ENCODE data around the gene CACNA1S.

The CACNA1S gene

DNA sequence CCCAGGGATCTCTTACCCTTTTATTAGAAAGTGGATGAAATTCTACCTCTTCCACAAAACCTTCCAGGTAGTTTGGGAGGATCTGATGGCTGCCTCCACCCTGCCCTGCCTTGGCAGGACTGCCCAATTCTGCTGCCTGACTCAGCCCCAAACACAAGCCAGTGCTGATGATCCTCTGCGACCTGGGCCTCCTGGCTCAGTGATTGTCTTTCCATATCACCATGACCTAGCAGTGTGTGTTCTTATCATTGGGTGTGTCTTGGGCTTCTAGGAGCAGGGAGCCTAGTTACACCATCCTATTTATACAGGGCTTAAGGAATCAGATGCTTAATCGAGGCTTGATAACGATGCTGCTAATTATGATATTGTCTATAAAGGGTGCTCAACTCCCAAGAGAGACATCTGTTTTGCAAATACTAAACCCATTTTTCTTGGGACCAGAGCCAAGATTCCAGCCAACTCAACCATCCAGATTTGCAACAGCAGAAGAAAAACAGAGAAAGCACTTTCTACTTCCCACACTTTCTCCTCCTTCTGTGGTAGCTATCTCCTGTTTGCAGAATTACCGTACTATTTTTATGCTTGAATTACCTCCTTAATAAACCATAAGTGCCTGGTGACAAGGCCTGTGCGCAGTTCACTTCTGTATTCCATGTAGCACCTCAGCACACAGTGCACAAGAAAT is 52.2 kb downstream of the CACNA1S start:
- no peak for DNase-seq

DNA sequence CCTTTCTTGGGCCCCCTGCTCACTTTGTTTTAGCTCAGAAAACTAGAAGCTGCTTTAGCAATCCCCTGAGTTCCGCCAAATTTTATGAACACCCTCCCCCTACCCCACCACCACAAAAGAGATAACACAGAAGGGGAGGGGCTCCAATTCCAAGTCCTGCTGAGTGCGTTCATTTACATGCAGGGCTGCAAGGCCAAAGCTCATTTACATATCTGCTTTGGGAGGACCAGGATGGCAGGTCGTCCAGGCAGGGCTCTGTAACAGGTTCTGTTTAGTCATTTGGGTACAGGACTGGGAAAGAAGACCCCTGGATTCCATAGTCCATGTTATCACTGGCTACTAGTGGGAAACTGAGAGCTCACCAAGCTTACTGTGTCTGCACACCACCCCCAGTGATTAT is 52.8 kb downstream of the CACNA1S start:
- DNase-seq: no peak
- Histone ChIP-seq H3K4me3 (ENCODE audit: low read depth, low read length) (no peak overlapping the region), H3K27ac (no peak overlapping the region), H3K27me3 (ENCODE audit: insufficient read depth, low read depth, severe bottlenecking) (no peaks in the 10 kb centered on the region), H3K9me3 (ENCODE audit: severe bottlenecking) (no peaks in the 10 kb centered on the region), H3K36me3 (no peaks in the 10 kb centered on the region)
- TF ChIP-seq, protein P1, sequence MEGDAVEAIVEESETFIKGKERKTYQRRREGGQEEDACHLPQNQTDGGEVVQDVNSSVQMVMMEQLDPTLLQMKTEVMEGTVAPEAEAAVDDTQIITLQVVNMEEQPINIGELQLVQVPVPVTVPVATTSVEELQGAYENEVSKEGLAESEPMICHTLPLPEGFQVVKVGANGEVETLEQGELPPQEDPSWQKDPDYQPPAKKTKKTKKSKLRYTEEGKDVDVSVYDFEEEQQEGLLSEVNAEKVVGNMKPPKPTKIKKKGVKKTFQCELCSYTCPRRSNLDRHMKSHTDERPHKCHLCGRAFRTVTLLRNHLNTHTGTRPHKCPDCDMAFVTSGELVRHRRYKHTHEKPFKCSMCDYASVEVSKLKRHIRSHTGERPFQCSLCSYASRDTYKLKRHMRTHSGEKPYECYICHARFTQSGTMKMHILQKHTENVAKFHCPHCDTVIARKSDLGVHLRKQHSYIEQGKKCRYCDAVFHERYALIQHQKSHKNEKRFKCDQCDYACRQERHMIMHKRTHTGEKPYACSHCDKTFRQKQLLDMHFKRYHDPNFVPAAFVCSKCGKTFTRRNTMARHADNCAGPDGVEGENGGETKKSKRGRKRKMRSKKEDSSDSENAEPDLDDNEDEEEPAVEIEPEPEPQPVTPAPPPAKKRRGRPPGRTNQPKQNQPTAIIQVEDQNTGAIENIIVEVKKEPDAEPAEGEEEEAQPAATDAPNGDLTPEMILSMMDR (IDR thresholded peaks at IDR 0.05; ENCODE audit: low read depth, low read length): no peak

More for the DNA sequence above, 52.2 kb downstream of the CACNA1S start:
- Histone ChIP-seq H3K4me3 (ENCODE audit: low read depth, low read length) (no peak overlapping the region), H3K27ac (no peak overlapping the region), H3K36me3 (no peaks in the 10 kb centered on the region), H3K9me3 (ENCODE audit: severe bottlenecking) (no peaks in the 10 kb centered on the region), H3K27me3 (ENCODE audit: insufficient read depth, low read depth, severe bottlenecking) (no peaks in the 10 kb centered on the region)
- TF ChIP-seq, protein P1 (IDR thresholded peaks at IDR 0.05; ENCODE audit: low read depth, low read length): no peak

DNA sequence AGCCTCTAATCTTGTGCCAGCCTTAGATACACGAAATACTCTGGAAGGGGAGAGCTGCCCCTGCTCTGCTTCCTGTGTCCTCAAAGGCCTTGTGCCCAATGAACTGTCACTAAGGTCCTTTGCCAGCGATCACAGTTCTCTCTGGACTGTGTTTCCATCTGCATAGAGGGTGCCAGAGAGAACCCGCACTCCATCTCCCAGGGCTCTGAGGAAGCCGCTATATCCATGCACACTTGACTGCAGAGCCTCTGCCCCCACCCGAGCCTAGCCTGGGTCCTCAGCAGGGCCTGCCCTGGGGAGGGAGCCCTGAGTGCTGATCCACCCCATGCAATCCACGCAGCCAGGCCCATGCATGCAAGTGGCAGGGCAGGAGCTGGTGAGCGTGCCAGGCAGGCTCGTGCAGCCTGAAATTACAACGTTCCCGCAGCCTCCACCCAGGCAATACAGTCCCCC is 58.1 kb downstream of the CACNA1S start:
- TF ChIP-seq, protein P1 (IDR thresholded peaks at IDR 0.05; ENCODE audit: low read depth, low read length): no peak
- H3K27ac ChIP-seq: no peak overlapping the region
- no peaks in the 10 kb centered on the region for H3K27me3 ChIP-seq (ENCODE audit: insufficient read depth, low read depth, severe bottlenecking)
- no peaks in the 10 kb centered on the region for H3K36me3 ChIP-seq
- no peak overlapping the region for H3K4me3 ChIP-seq (ENCODE audit: low read depth, low read length)
- H3K9me3 ChIP-seq (ENCODE audit: severe bottlenecking): no peaks in the 10 kb centered on the region
- no peak for DNase-seq

DNA sequence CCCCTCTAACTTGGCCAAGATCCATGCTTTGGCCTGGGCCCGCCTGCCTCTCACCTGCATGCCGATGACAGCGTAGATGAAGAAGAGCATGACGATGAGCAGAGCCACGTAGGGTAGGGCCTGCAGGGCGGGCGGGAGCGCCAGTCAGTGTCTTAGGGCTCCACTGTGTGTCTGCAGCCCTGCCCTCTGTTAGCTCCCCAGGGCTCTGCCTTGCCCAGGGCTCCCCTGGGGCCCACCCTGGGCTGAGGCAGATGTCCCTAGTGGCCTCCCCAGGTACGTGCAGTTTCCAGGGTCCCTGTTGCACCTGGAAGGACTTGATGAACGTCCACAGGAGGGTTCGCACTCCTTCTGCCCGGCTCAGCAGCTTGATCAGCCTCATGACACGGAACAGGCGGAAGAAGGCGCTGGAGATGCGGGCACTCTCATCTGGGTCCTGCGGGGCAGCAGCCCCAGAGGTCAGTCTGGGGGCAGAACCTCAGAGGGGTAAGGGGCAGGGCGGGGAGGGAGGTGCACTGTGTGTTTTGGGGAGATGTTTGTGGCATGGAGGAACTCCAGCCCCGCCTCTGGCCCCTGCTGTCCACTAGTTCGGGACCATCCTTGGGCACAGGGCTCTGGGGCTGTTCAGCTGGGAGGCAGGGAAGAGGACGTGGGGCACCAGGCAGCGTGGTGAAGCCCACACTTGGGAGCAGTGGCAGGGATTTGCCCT is 58.9 kb downstream of the CACNA1S start:
- H3K27ac ChIP-seq: no peak overlapping the region
- H3K9me3 ChIP-seq (ENCODE audit: severe bottlenecking): no peaks in the 10 kb centered on the region
- H3K36me3 ChIP-seq: no peaks in the 10 kb centered on the region
- DNase-seq: no peak
- no peaks in the 10 kb centered on the region for H3K27me3 ChIP-seq (ENCODE audit: insufficient read depth, low read depth, severe bottlenecking)
- TF ChIP-seq, protein P1 (IDR thresholded peaks at IDR 0.05; ENCODE audit: low read depth, low read length): peak; percentile 81
- H3K4me3 ChIP-seq (ENCODE audit: low read depth, low read length): no peak overlapping the region

DNA sequence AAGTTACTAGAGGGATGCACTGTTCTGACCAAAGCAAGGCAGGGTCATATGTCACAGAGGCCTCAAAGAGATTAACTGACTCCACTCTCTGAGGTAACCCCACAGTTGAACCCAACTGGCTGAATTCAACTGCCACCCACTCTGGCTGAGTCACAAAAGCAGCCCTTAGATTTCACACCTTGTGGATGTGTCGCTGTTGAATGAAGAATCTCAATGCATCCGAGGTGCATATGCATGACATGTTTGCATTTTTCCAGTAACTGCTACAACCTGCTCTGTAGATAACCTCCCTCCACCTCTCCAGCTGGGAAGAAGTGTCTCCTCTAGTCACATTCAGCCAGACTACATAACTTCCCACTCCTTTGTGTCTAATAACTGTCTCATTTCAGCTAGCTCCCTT is 60.8 kb downstream of the CACNA1S start:
- no peak for DNase-seq
- TF ChIP-seq, protein P1 (IDR thresholded peaks at IDR 0.05; ENCODE audit: low read depth, low read length): no peak
- Histone ChIP-seq H3K4me3 (ENCODE audit: low read depth, low read length) (no peak overlapping the region), H3K27me3 (ENCODE audit: insufficient read depth, low read depth, severe bottlenecking) (no peaks in the 10 kb centered on the region), H3K9me3 (ENCODE audit: severe bottlenecking) (no peaks in the 10 kb centered on the region), H3K27ac (no peak overlapping the region), H3K36me3 (no peaks in the 10 kb centered on the region)
